Peyer's patch (tissue), 4 donors: ENCODE data around the gene TINAGL1.

Source experiments
- POLR2A ChIP-seq, 2 donors: fragments of 450-650 bp; IDR thresholded peaks; one replicate each; pipeline ENCODE4 v1.5.1; 2017; ENCODE audit warnings: antibody characterized with exemption in 2 of 2, mild to moderate bottlenecking in 2 of 2, moderate library complexity in 2 of 2
- TF ChIP-seq, protein P1 (sequence below), 6 experiments: fragments of 450-650 bp in 4 of 6; fragments of 200-600 bp in 2 of 6; sonication (generic) in 1 of 6; IDR thresholded peaks; one replicate each; pipeline ENCODE4 v1.5.1; 2017 to 2019; ENCODE audit warnings: antibody characterized with exemption in 6 of 6, mild to moderate bottlenecking in 3 of 6, moderate library complexity in 1 of 6

DNA sequence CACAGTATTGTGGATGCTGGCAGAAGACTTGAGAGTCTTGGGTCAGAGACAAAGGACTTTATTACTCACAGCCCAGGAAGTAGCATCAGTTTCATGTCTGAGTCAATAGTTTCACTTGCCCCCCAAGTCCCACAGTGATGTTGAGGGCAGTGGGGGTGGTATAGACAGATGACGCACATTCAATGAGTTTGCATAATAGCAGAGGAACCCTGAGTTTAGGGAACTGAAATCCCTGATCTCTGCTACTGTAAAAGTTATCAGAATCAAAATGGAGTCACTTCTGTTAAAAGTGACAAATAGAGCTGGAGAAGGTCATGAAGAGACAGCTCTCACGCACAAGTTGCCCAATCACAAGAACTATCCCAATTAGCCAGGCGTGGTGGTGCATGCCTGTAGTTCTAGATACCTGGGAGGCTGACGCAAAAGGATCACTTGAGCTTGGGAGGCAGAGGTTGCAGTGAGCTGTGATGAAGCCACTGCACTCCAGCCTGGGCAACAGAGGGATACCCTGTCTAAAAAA lies 29.7 kb downstream of the TINAGL1 start:
- TF ChIP-seq, protein P1, sequence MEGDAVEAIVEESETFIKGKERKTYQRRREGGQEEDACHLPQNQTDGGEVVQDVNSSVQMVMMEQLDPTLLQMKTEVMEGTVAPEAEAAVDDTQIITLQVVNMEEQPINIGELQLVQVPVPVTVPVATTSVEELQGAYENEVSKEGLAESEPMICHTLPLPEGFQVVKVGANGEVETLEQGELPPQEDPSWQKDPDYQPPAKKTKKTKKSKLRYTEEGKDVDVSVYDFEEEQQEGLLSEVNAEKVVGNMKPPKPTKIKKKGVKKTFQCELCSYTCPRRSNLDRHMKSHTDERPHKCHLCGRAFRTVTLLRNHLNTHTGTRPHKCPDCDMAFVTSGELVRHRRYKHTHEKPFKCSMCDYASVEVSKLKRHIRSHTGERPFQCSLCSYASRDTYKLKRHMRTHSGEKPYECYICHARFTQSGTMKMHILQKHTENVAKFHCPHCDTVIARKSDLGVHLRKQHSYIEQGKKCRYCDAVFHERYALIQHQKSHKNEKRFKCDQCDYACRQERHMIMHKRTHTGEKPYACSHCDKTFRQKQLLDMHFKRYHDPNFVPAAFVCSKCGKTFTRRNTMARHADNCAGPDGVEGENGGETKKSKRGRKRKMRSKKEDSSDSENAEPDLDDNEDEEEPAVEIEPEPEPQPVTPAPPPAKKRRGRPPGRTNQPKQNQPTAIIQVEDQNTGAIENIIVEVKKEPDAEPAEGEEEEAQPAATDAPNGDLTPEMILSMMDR (IDR thresholded peaks at IDR 0.05) = no peak
- TF ChIP-seq POLR2A (IDR thresholded peaks at IDR 0.05) = no peak
